Choroid plexus epithelial cell (primary cell): ENCODE data around the gene ATP11C.
"Not testable (repeated sequence)": the region's sequence is repeated elsewhere in the genome, so short reads cannot be mapped to it uniquely, and the experiment has no call there.

Experiments used
- DNase-seq: peaks from one replicate; pipeline ENCODE4 v3.0.0-alpha.2; 2010; ENCODE audit warnings: low read depth
- H3K4me3 ChIP-seq: 2 replicates; pipeline ENCODE4 v1.5.1; 2011; ENCODE audit warnings: low read depth, mild to moderate bottlenecking, control low read depth, low read length, moderate library complexity
- CTCF ChIP-seq: conservative IDR thresholded peaks from 2 replicates; pipeline ENCODE4 v1.5.1; 2011; ENCODE audit warnings: low read depth, mild to moderate bottlenecking, control low read depth, inconsistent platforms, low read length, moderate library complexity

The ATP11C gene

GRCh38 chrX:139842326-139843185, 90.3 kb downstream of the ATP11C start:
- no peak for TF ChIP-seq CTCF
- H3K4me3 ChIP-seq: no peak overlapping the region
- DNase-seq: no peak

- not testable (repeated sequence) for DNase-seq, H3K4me3 ChIP-seq
Observed at GRCh38 chrX:139836335-139836734, 96.5 kb downstream of the ATP11C start.

- no peak for TF ChIP-seq CTCF
- no peak overlapping the region for H3K4me3 ChIP-seq
- no peak for DNase-seq
Observed at GRCh38 chrX:139834879-139835278, 98.0 kb downstream of the ATP11C start.

GRCh38 chrX:139832718-139833309, 100.0 kb downstream of the ATP11C start:
- DNase-seq: no peak
- no peak for TF ChIP-seq CTCF
- H3K4me3 ChIP-seq: no peak overlapping the region

- peak; percentile 57 for DNase-seq
- peak; percentile 5 for TF ChIP-seq CTCF
- H3K4me3 ChIP-seq: no peak overlapping the region
Observed at GRCh38 chrX:139831675-139832456, 101.0 kb downstream of the ATP11C start.

- H3K4me3 ChIP-seq: no peak overlapping the region
- TF ChIP-seq CTCF: no peak
- DNase-seq: no peak
Observed at GRCh38 chrX:139831017-139831416, 101.8 kb downstream of the ATP11C start.

GRCh38 chrX:139828830-139829229, 104.0 kb downstream of the ATP11C start:
- no peak for DNase-seq
- TF ChIP-seq CTCF: no peak
- no peak overlapping the region for H3K4me3 ChIP-seq
